Urothelium cell line (cell line): ENCODE measurements around the gene RPS16.

Experiments
- DNase-seq: peaks from one replicate; pipeline ENCODE4 v3.0.0; 2011; ENCODE audit warnings: low spot score, mixed read lengths
- FAIRE-seq: peaks from 2 replicates; lab custom pipeline; 2011; peaks lifted over from hg19 to GRCh38; lab: Jason Lieb, UNC

RPS16 gene

GRCh38 chr19:39423258-39424086, 12.3 kb downstream of the RPS16 start:
- DNase-seq (no peak), FAIRE-seq (no peak)

- DNase-seq: no peak
- no peak for FAIRE-seq
Observed at GRCh38 chr19:39422020-39422419, 13.7 kb downstream of the RPS16 start.

- DNase-seq (no peak), FAIRE-seq (no peak)
Observed at GRCh38 chr19:39420769-39421168, 15.0 kb downstream of the RPS16 start.

DNA sequence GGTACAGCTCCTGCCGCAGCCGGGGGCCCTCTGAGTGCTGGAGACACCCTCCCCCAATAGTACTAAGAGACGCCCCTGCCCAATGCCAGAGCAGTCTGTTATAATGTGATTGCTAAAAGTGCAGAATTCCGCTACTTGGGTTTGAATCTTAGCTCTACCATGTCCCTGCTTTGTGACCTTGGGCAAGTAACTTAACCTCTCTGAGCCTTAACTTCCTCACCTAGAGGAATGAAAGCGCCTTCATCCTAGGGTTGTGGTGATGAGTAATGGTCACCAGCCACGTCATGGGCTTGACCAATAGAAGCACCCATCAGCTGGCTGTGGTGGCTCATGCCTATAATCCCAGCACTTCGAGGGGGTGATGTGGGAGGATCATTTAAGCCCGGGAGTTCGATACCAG, 16.7 kb downstream of the RPS16 start:
- DNase-seq: no peak
- FAIRE-seq: no peak

DNA sequence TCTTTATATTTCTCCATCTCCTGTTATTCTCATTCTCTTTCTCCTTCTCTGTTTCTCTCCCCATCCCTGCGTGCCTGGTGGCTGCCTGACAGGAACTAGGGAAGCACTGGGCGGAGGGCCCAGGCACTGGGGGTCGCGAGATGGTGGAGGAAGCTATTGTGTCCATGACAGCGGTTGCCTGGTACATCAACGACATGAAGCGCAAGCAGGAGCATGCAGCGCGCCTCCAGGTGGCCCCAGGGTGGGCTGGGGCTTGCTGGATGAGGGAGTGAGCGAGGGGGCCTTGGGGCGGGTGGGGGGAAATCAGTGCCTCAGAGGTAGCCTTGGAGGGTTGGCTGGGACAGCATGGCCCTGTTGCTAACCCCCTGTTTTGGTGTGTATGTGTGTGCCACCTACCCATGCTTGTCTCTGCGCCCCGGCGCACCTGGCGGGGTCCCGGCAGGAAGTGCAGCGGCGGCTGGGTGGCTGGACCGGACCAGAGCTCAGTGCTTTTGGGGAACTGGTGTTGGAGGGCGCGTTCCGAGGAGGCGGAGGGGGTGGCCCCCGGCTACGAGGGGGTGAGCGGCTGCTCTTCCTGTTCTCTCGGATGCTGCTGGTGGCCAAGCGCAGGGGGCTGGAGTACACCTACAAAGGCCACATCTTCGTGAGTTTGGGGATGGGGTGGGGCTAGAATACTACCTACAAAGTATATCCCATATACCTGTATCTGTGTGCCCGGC, 18.1 kb downstream of the RPS16 start:
- DNase-seq (no peak), FAIRE-seq (no peak)

GRCh38 chr19:39416152-39417120, 19.3 kb downstream of the RPS16 start:
- FAIRE-seq: no peak

GRCh38 chr19:39415111-39416046, 20.4 kb downstream of the RPS16 start:
- no peak for FAIRE-seq
- DNase-seq: peak; percentile 49

More at GRCh38 chr19:39416152-39417120, 19.3 kb downstream of the RPS16 start:
- DNase-seq: no peak

DNA sequence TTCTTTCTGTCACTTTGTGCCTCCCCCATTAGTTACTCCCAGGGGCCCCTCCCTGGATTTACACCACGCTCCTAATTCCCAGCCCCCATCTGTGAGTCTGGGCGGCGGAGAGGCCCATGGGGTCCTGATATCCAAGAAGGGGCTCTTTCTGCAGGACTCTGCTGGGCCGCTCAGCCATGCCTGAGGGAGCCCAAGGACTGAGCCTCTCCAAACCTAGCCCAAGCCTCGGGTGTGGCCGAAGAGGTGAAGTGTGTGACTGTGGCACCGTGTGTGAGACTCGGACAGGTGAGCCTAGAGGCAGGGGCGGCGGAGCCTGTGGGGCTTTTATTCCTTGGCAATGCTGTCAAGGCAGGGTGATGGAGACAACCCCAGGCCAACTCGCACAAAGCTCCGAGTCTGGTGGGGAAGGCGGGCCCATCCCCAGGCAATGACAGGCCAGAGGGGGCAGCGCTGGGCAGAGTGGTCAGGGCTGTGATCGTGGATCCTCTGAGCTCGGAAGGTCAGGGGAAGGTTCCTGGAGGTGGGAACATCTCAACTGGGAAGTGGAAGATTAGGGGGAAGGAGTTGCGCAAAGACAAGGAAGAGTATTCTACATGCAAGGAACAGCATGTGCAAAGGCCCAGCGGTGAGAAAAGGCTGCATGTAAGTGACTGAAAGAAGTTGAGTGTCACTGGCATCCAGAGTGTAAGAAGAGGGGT, 21.7 kb downstream of the RPS16 start:
- no peak for FAIRE-seq
- DNase-seq: no peak

DNA sequence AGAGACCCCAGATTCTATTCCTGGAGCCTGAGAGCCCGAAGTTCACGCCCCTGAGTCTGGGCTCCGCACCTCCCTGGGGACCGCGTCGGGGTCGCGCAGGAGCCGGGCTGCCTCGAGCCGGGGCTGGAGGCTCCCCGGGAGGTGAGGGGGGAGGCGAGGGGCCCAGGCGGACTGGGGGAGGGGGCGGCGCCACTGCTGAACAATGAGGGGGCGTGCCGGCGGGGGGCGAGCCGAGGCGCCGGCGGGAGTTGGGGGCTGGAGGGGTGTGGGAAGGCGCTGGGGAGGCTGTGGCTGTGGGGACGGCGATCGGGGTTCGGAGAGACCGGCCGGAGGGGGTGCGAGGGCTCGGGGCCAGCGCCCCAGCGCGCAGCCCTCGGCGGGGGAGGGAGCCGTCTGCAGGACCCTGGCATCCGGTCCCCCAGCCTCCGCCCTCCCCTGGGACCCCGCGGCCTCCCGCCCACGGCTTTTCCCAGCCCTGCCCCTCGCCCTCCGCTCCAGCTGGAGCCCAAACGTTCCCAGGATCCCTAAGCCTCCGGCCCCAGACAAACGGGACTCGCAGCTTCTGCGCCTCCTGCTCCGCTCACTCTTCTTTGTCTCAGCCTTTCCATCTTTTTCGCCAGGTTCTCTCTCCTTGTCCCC, 22.4 kb downstream of the RPS16 start:
- peak; percentile 49 for DNase-seq
- FAIRE-seq: no peak

GRCh38 chr19:39412867-39413271, 22.9 kb downstream of the RPS16 start:
- no peak for FAIRE-seq

DNA sequence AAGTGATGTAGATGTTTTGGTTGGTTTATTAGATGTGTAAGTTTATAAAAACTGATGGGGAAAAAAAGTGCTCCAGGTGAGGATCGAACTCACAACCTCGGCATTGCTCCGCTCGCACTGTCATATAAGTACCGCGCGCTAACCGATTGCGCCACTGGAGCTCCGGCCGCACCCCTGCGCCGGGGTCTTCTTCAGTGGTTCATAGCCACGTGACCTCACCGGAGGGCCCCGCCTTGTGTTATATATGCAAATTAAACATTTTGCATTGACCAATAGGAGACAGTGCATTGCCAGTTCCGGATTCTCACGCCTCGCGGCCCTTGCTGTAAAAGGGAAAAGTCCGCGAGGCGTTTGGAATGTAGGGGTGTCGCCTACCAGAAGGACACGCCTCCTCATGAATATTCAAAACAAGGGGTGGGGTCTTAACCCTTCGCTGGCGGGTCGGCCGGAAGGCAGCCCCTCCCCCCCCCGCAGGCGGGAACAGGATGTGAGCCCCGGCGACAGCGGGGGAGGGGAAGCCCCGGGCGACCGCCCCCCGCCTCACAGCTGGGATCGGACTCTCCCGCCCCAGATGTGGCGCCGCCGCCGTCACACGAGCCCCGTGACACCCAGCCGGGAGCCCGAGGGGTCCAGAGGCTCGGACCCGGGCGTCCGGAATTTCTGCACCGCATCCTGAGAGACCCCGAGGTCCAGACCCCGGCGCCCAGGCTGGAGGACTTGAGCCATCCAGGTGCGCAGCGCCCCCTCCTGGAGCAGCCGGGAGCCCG, 23.5 kb downstream of the RPS16 start, which contains the start of gene PLEKHG2:
TSS of gene PLEKHG2 (plus strand) at position 570 of the 767 bp plus-strand sequence. CDS start 1,418 bp downstream, outside the sequence.
- FAIRE-seq: no peak

More at GRCh38 chr19:39412867-39413271, 22.9 kb downstream of the RPS16 start:
- no peak for DNase-seq

DNA sequence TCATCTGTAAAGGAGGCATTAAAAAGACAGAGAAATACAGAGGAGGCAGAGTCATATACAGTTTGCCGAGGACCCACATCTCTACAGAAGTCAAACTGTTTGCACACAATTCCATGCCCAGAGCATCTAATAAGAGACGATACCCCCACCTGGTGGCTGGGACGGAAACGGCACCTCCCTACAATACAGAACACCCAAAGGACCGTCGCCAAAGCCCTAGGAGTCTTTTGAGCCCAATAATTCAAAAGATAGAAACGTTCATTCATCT, 24.0 kb downstream of the RPS16 start:
- FAIRE-seq: no peak
- DNase-seq: peak; percentile 69

More for the DNA sequence above, 23.5 kb downstream of the RPS16 start, which contains the start of gene PLEKHG2:
- DNase-seq: peak; percentile 94

- DNase-seq (no peak), FAIRE-seq (no peak)
Observed at GRCh38 chr19:39411081-39411831, 24.5 kb downstream of the RPS16 start.

GRCh38 chr19:39410831-39411080, 25.0 kb downstream of the RPS16 start:
- no peak for DNase-seq
- FAIRE-seq: no peak

GRCh38 chr19:39410017-39410830, 25.5 kb downstream of the RPS16 start:
- FAIRE-seq: no peak
- DNase-seq: peak; percentile 28

DNA sequence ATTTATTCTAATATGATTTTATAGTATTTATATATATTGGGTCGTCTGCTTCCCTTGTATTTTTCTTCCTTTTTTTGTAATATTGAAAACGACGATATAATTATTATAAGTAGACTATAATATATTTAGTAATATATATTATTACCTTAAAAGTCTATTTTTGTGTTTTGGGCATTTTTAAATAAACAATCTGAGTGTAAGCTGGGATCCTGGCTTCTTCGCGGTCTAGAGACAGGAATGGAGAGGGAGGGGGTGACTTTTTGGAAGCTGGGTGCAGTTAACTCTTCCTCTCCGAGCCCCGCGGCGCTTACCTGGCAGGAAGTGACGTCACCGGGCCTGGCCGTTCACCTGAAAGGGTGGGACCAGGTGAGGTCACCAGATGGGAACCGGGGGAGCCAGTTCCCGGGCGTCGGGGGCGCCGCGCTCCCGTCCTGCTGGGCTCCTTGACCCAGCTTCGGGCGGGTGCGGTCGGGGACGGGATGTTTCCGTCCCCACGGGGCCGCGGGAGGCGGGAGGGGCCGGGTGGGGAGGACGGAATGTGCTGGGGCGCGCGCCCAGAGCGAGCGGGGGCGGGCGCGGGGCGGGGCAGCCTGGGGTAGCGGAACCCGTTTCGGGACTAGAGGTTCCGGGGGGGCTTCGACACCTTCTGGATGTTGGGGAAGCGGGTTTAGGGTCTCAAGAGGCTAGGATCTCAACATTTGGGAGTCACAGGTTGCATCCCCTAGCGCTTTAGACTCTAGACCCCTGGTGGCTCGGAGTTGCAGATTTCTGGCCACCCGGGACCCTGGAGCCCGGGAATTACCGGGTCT, 26.3 kb downstream of the RPS16 start:
- DNase-seq (peak; percentile 68), FAIRE-seq (no peak)
